Activated T-helper 2 cell treated with anti-CD3 and anti-CD28 coated beads, Interferon-gamma antibody, Interleukin-2, Interleukin-4, amounts not matched to agents 10 μg/mL and 5 μg/mL and 100 μg/mL, durations not matched to agents 14 hours and 24 hours and 36 hours (primary cell): ENCODE results near the gene FAM222A. TPM values are rescaled to one million over a fixed set of nuclear protein-coding genes. Genes with fewer than 3 reads are reported as not detected.

Source experiments
- DNase-seq: peaks from one replicate; pipeline ENCODE4 v3.0.0; 2021; ENCODE audit warnings: low spot score
- H3K27ac Mint-ChIP-seq: one replicate; pipeline ENCODE4 v1.8.0; 2021; ENCODE audit warnings: mixed read lengths
- H3K27me3 Mint-ChIP-seq: one replicate; pipeline ENCODE4 v1.8.0; 2021; ENCODE audit warnings: low read depth, mixed read lengths
- H3K36me3 Mint-ChIP-seq: one replicate; pipeline ENCODE4 v1.8.0; 2021; ENCODE audit warnings: low read depth, mixed read lengths
- H3K4me1 Mint-ChIP-seq: one replicate; pipeline ENCODE4 v1.8.0; 2021; ENCODE audit warnings: low read depth, mixed read lengths
- H3K4me3 Mint-ChIP-seq: one replicate; pipeline ENCODE4 v1.8.0; 2021; ENCODE audit warnings: low read depth, mild to moderate bottlenecking, moderate library complexity, mixed read lengths
- H3K9me3 Mint-ChIP-seq: one replicate; pipeline ENCODE4 v1.8.0; 2021; ENCODE audit warnings: mixed read lengths
- intact Hi-C: fragments of 100-400 bp; cut with micrococcal nuclease; formaldehyde crosslinking; loops from one replicate; pipeline ENCODE4 v1.15.1; 2023
- total RNA-seq: library from RNA; stranded (reverse); gene quantifications from 2 replicates; pipeline ENCODE4 v1.2.3, GENCODE V29; 2022

The FAM222A gene
- total RNA-seq, 1 donor from 2014 or later: 1.6 TPM

DNA sequence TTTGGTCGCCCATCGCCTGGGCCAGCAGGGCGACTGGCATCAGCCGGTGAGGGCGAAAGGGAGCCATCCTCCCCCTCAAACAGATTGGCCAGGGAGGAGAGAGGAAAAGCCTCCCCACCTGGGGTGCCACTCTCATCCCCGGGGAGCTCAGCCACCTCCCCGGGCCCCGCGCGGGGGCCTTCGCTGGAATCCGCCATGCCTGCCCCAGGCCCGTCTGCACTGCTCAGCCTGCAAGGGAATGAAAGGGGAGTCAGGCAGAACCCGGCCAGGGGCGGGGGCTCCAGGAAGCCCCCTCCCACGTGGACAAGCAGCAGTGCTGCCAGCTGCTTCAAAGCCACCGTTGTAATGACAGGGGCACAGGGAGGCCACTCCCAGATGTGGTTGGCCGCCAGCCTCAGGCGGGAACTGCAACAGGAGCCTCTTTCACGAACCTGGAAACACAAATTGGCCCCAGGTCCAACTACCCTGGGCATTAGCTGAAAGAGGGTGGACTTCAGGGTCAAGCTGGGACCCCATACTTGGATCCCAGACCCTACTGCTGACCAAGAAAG, 101.0 kb downstream of the FAM222A start:
- intact Hi-C loops: no loop called here
- Mint-ChIP-seq H3K9me3 (no peaks in the 10 kb centered on the region), H3K27me3 (no peaks in the 10 kb centered on the region), H3K4me1 (no peaks in the 10 kb centered on the region), H3K27ac (no peak overlapping the region), H3K36me3 (no peaks in the 10 kb centered on the region), H3K4me3 (no peak overlapping the region)
- no peak for DNase-seq

DNA sequence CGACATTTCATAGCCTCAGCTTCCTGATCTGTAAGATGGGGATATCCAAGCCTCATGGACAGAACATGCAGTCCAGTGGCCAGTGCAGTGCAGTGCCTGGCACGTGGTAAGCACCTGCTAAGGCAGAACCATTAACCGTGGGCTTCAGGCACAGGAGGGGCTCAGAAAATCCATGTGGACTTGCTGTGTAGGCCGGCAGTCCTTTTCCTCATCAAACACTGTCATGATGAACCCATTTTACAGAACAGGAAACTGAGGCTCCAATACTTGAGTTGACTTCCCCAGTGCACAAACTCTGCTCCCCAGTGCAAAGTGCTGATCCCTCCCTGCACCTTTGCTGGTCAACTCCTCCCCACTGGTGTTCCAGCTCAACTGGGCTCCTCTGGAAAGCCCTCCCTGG, 101.6 kb downstream of the FAM222A start:
- H3K36me3 Mint-ChIP-seq: no peaks in the 10 kb centered on the region
- no peak overlapping the region for H3K27ac Mint-ChIP-seq
- no peaks in the 10 kb centered on the region for H3K4me1 Mint-ChIP-seq
- H3K9me3 Mint-ChIP-seq: no peaks in the 10 kb centered on the region
- no peak for DNase-seq
- no peaks in the 10 kb centered on the region for H3K27me3 Mint-ChIP-seq
- H3K4me3 Mint-ChIP-seq: no peak overlapping the region
- intact Hi-C loops: no loop called here

DNA sequence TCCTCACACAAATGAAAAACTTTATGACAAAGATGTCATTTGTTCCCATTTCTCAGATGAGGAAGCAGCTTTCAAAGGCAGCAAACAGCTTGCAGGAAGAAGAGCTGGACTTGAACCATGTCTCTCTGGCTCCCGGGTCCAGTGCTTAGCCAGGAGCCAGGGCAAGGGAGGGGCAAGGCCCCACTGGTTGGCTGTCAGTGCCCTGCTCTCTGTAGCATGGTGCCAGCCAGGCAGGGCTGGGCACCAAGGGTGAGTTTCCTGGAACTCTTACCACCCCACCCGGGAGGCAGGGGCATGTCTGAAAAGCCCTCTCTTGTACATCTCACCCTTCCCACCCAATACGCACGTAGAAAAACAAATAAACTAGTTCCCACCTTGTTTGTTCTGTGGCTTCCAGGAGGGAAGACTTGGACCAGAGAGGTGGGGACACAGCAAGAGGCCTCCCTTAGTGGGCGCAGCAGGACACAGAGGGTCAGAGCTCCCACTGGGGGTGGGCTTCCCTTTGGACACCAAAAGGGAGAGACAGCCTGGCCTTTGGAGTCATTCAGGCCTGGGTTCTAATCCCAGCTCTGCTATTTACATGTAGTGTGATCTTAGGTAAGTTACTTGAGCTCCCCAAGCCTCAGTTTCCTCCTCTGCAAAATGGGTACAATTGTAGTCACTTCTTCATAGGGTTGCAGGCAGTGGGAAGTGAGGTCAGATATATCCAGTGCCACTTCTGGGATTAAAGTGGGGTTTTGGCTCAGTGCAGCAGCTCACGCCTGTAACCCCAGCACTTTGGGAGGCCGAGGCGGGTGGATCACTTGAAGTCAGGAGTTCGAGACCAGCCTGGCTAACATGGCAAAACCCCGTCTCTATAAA, 102.4 kb downstream of the FAM222A start:
- H3K27me3 Mint-ChIP-seq: no peaks in the 10 kb centered on the region
- no peaks in the 10 kb centered on the region for H3K9me3 Mint-ChIP-seq
- H3K4me1 Mint-ChIP-seq: no peaks in the 10 kb centered on the region
- intact Hi-C loops: no loop called here
- no peak for DNase-seq
- H3K36me3 Mint-ChIP-seq: no peaks in the 10 kb centered on the region
- H3K4me3 Mint-ChIP-seq: no peak overlapping the region
- no peak overlapping the region for H3K27ac Mint-ChIP-seq

DNA sequence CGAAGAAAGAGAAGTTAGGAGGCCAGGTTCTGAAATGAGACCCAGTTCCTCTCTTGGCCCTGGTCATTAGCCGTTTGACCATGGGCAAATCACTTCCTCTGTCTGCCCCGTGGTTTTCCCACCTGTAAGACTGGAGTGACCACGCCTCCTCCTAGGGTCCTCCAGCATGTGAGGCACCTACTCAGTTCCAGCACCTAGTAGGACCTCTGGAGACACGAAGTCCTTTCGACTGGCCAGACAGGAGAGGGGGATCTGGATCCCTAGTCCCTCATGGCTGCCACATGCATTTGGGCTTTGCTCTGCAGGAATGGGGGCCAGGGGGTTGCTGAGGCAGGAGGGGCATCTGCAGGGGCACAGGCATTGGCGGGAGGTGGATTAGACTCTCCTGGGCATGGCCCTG, 103.2 kb downstream of the FAM222A start:
- no peaks in the 10 kb centered on the region for H3K4me1 Mint-ChIP-seq
- H3K27ac Mint-ChIP-seq: no peak overlapping the region
- intact Hi-C loops: no loop called here
- H3K27me3 Mint-ChIP-seq: no peaks in the 10 kb centered on the region
- DNase-seq: no peak
- H3K9me3 Mint-ChIP-seq: no peaks in the 10 kb centered on the region
- no peaks in the 10 kb centered on the region for H3K36me3 Mint-ChIP-seq
- no peak overlapping the region for H3K4me3 Mint-ChIP-seq

DNA sequence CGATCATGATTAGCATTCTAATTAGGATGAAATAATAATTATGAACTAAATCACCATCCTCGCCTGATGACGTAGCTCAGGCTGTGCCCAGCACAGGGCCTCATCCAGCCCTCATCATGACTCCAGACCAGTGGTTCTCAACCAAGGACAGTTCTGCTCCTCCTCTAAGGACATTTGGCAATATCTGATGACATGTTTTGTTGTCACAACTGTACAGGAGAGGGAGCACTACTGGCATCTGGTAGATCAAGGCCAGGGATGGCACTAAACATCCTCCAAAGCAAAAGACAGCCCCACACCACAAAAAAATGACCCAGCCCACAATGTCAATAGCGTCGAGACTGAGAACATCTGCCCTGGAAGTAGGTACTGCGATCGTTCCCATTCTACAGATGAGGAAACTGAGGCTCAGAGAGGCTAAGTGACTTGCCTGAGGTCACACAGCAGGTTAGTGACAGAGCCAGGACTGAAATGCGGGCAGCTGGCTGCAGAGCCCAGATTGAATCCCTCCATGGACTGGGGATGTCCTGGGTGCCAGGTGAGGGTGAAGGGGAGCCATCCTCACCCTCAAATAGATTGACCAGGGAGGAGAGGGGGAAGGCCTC, 104.1 kb downstream of the FAM222A start:
- no peak for DNase-seq
- Mint-ChIP-seq H3K27me3 (no peaks in the 10 kb centered on the region), H3K4me3 (no peak overlapping the region), H3K36me3 (no peaks in the 10 kb centered on the region), H3K27ac (no peak overlapping the region), H3K9me3 (no peaks in the 10 kb centered on the region), H3K4me1 (no peaks in the 10 kb centered on the region)
- intact Hi-C loops: no loop called here

DNA sequence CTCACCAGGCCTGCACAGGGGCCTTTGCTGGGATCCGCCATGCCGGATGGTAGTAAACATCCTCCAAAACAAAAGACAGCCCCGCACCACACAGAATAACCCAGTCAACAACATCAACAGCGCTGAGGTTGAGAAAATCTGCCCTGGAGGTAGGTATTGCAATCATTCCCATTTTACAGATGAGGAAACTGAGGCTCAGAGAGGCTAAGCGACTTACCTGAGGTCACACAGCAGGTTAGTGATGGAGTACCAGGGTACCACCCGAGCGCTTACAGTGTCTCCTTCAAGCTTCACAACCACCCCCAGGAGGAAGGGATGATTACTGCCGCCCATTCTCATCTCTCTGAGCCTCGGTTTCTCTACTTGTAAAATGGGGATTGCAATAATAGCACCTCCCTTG, 104.6 kb downstream of the FAM222A start:
- Mint-ChIP-seq H3K27ac (no peak overlapping the region), H3K4me3 (no peak overlapping the region), H3K27me3 (no peaks in the 10 kb centered on the region), H3K36me3 (no peaks in the 10 kb centered on the region), H3K9me3 (no peaks in the 10 kb centered on the region), H3K4me1 (no peaks in the 10 kb centered on the region)
- intact Hi-C loops: no loop called here
- no peak for DNase-seq

DNA sequence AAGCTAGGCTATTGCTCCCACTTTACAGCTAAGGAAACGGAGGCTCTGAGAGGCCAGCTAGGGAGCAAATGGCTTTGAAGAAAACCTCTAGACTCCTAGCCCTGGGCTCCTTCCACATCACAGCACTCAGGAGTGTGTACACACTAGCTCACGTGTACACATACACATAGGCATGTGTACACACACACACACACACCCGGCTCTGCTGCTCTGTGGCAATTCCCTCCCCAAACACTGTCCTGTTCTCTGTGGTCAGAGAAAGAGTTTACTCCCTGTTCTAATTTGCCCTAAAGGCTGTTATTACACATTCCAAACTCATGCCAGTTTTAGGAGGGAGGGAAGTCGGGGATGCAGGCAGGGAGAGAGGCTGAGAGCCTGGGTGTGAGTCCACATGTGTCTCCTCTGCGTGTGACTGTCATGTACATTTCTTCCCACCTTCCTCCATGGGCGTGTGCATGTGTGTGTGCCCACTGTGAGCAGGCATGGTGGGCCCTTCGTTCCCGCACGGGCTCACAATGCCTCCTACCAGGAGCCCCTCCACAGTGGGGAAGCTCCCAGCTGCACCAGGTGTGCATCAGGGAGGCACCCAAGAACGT, 105.4 kb downstream of the FAM222A start:
- no peak for DNase-seq
- Mint-ChIP-seq H3K27ac (no peak overlapping the region), H3K36me3 (no peaks in the 10 kb centered on the region), H3K9me3 (no peaks in the 10 kb centered on the region), H3K4me1 (no peaks in the 10 kb centered on the region), H3K27me3 (no peaks in the 10 kb centered on the region), H3K4me3 (no peak overlapping the region)
- intact Hi-C loops: no loop called here

Other genes with a start within 250 kb of the FAM222A start
- gene KCTD10, start 236.5 kb upstream of the FAM222A start, total RNA-seq: 51.5 and 54.4 TPM in 2 replicates
- gene UBE3B, start 236.2 kb upstream of the FAM222A start, total RNA-seq: 30.6 and 31.2 TPM in 2 replicates
- 56.7 and 59.0 TPM in 2 replicates for gene MMAB, start 140.3 kb upstream of the FAM222A start, total RNA-seq
- 28.7 and 33.6 TPM in 2 replicates for gene MVK, start 140.0 kb upstream of the FAM222A start, total RNA-seq
- not detected in 2 replicates for gene TRPV4, start 119.6 kb downstream of the FAM222A start, total RNA-seq
- 26.6 and 27.2 TPM in 2 replicates for gene GLTP, start 166.7 kb downstream of the FAM222A start, total RNA-seq
- 26.0 and 32.6 TPM in 2 replicates for gene TCHP, start 186.4 kb downstream of the FAM222A start, total RNA-seq